ENCODE data around the gene CAMK4. TPM values are rescaled to one million over a fixed set of nuclear protein-coding genes. Genes with fewer than 3 reads are reported as not detected.

Gene CAMK4
- total and polyA plus RNA-seq, 4 donors: 0.27 to 1.4 (median 1.2) TPM

- Histone ChIP-seq H3K4me1 (ENCODE audit: control insufficient read depth in 4 of 4, insufficient read depth in 4 of 4, low read length in 3 of 4) (peaks cover 0 to 3% (median 0%) of the 10 kb centered on the region in 4 donors), H3K9me3 (ENCODE audit: control insufficient read depth in 4 of 4, low read length in 3 of 4) (no peaks in the 10 kb centered on the region), H3K27me3 (ENCODE audit: control insufficient read depth in 4 of 4, insufficient read depth in 4 of 4, low read length in 3 of 4) (no peaks in the 10 kb centered on the region), H3K4me3 (ENCODE audit: low read depth in 1 of 3, low read length in 3 of 3) (no peak overlapping the region), H3K27ac (ENCODE audit: low read depth in 1 of 2, low read length in 2 of 2) (no peak overlapping the region), H3K9ac (ENCODE audit: low read depth in 1 of 2, low read length in 2 of 2) (no peak overlapping the region), H3K36me3 (ENCODE audit: control insufficient read depth in 4 of 4, insufficient read depth in 3 of 4, low read depth in 1 of 4, low read length in 3 of 4) (peaks cover 1 to 27% (median 15%) of the 10 kb centered on the region in 4 donors)
- no peak for TF ChIP-seq HNF4G (IDR thresholded peaks at IDR 0.05)
- no peak for TF ChIP-seq MAX (IDR thresholded peaks at IDR 0.05)
- TF ChIP-seq HNF4A (conservative IDR thresholded peaks at IDR 0.05): no peak
- TF ChIP-seq ATF3 (IDR thresholded peaks at IDR 0.05): no peak
- no peak for TF ChIP-seq NR2F2 (IDR thresholded peaks at IDR 0.05)
- no peak for TF ChIP-seq RAD21 (IDR thresholded peaks at IDR 0.05)
- DNase-seq (ENCODE audit: low spot score): no peak
- WGBS: 20% methylated on average over 1 of the region's 1 CpG
Measured at GRCh38 chr5:111498346-111498745, 274.2 kb downstream of the CAMK4 start.

GRCh38 chr5:111502956-111503355 lies 278.8 kb downstream of the CAMK4 start:
- no peaks in the 10 kb centered on the region for H3K9me3 ChIP-seq (ENCODE audit: control insufficient read depth in 4 of 4, low read length in 3 of 4)
- peaks cover 0 to 4% (median 3%) of the 10 kb centered on the region in 4 donors for H3K4me1 ChIP-seq (ENCODE audit: control insufficient read depth in 4 of 4, insufficient read depth in 4 of 4, low read length in 3 of 4)
- H3K27me3 ChIP-seq (ENCODE audit: control insufficient read depth in 4 of 4, insufficient read depth in 4 of 4, low read length in 3 of 4): no peaks in the 10 kb centered on the region
- TF ChIP-seq FOXA1 (IDR thresholded peaks at IDR 0.05): no peak
- no peak for TF ChIP-seq JUND (IDR thresholded peaks at IDR 0.05)
- no peak for TF ChIP-seq ZBTB33 (IDR thresholded peaks at IDR 0.05)
- no peak for TF ChIP-seq RAD21 (IDR thresholded peaks at IDR 0.05)
- TF ChIP-seq NR2F2 (IDR thresholded peaks at IDR 0.05): no peak
- TF ChIP-seq CTCF (IDR thresholded peaks at IDR 0.05; ENCODE audit: low read depth, low read length, missing input control): no peak
- TF ChIP-seq TAF1 (conservative IDR thresholded peaks at IDR 0.05): no peak
- no peak for TF ChIP-seq MAX (IDR thresholded peaks at IDR 0.05)
- no peak for TF ChIP-seq HNF4A (conservative IDR thresholded peaks at IDR 0.05)
- no peak for TF ChIP-seq GABPA (IDR thresholded peaks at IDR 0.05 in 1 of 2, conservative IDR thresholded peaks at IDR 0.05 in 1 of 2)
- no peak for TF ChIP-seq RXRA (IDR thresholded peaks at IDR 0.05)
- no peak for TF ChIP-seq SP1 (IDR thresholded peaks at IDR 0.05)
- no peak for TF ChIP-seq YY1 (IDR thresholded peaks at IDR 0.05)
- no peak for TF ChIP-seq EGR1 (IDR thresholded peaks at IDR 0.05; ENCODE audit: low read depth in 2 of 2)
- no peak for DNase-seq (ENCODE audit: low spot score)
- H3K9ac ChIP-seq (ENCODE audit: low read depth in 1 of 2, low read length in 2 of 2): no peak overlapping the region
- H3K4me3 ChIP-seq (ENCODE audit: low read depth in 1 of 3, low read length in 3 of 3): no peak overlapping the region
- no peak overlapping the region for H3K27ac ChIP-seq (ENCODE audit: low read depth in 1 of 2, low read length in 2 of 2)
- H3K36me3 ChIP-seq (ENCODE audit: control insufficient read depth in 4 of 4, insufficient read depth in 3 of 4, low read depth in 1 of 4, low read length in 3 of 4): peaks cover 0 to 28% (median 16%) of the 10 kb centered on the region in 4 donors
